ENCODE results near the gene PLXDC1. TPM values are rescaled to one million over a fixed set of nuclear protein-coding genes. Genes with fewer than 3 reads are reported as not detected.
"Not testable (repeated sequence)": the region's sequence is repeated elsewhere in the genome, so short reads cannot be mapped to it uniquely, and the experiment has no call there.

Gene PLXDC1
- total RNA-seq, 1 donor from 2014 or later = 19.7 TPM

- no peaks in the 10 kb centered on the region for H3K9me3 Mint-ChIP-seq (ENCODE audit: unreplicated experiment)
- DNase-seq (ENCODE audit: extremely low spot score, unreplicated experiment) = no peak
- no peak for TF ChIP-seq CTCF (IDR thresholded peaks at IDR 0.05)
- H3K4me3 Mint-ChIP-seq (ENCODE audit: unreplicated experiment) = peak overlapping the region; percentile 68
- peaks cover 4% of the 10 kb centered on the region for H3K27me3 Mint-ChIP-seq (ENCODE audit: unreplicated experiment)
- H3K36me3 Mint-ChIP-seq (ENCODE audit: unreplicated experiment) = no peaks in the 10 kb centered on the region
- H3K27ac Mint-ChIP-seq (ENCODE audit: unreplicated experiment) = no peak overlapping the region
- peaks cover 10% of the 10 kb centered on the region for H3K4me1 Mint-ChIP-seq (ENCODE audit: unreplicated experiment)
These were observed 124.4 kb downstream of the PLXDC1 start for GRCh38 chr17:39026980-39027451.

GRCh38 chr17:39026346-39026745 is 125.1 kb downstream of the PLXDC1 start:
- not testable (repeated sequence) for H3K4me3 Mint-ChIP-seq (ENCODE audit: unreplicated experiment); H3K9me3 Mint-ChIP-seq (ENCODE audit: unreplicated experiment); H3K27me3 Mint-ChIP-seq (ENCODE audit: unreplicated experiment); H3K4me1 Mint-ChIP-seq (ENCODE audit: unreplicated experiment); DNase-seq (ENCODE audit: extremely low spot score, unreplicated experiment); H3K27ac Mint-ChIP-seq (ENCODE audit: unreplicated experiment); H3K36me3 Mint-ChIP-seq (ENCODE audit: unreplicated experiment)

GRCh38 chr17:39022924-39023323 is 128.5 kb downstream of the PLXDC1 start:
- Mint-ChIP-seq H3K27ac (ENCODE audit: unreplicated experiment) (no peak overlapping the region), H3K4me3 (ENCODE audit: unreplicated experiment) (no peak overlapping the region), H3K36me3 (ENCODE audit: unreplicated experiment) (peaks cover 3% of the 10 kb centered on the region), H3K4me1 (ENCODE audit: unreplicated experiment) (peaks cover 10% of the 10 kb centered on the region), H3K27me3 (ENCODE audit: unreplicated experiment) (peaks cover 6% of the 10 kb centered on the region), H3K9me3 (ENCODE audit: unreplicated experiment) (no peaks in the 10 kb centered on the region)
- TF ChIP-seq CTCF (IDR thresholded peaks at IDR 0.05) = no peak
- no peak for DNase-seq (ENCODE audit: extremely low spot score, unreplicated experiment)

GRCh38 chr17:39020037-39020436 is 131.4 kb downstream of the PLXDC1 start:
- not testable (repeated sequence) for H3K4me1 Mint-ChIP-seq (ENCODE audit: unreplicated experiment); DNase-seq (ENCODE audit: extremely low spot score, unreplicated experiment); H3K4me3 Mint-ChIP-seq (ENCODE audit: unreplicated experiment); H3K9me3 Mint-ChIP-seq (ENCODE audit: unreplicated experiment); H3K27me3 Mint-ChIP-seq (ENCODE audit: unreplicated experiment); H3K36me3 Mint-ChIP-seq (ENCODE audit: unreplicated experiment); H3K27ac Mint-ChIP-seq (ENCODE audit: unreplicated experiment)

GRCh38 chr17:39018267-39019134 is 132.9 kb downstream of the PLXDC1 start:
- TF ChIP-seq CTCF (IDR thresholded peaks at IDR 0.05) = no peak
- H3K36me3 Mint-ChIP-seq (ENCODE audit: unreplicated experiment) = peaks cover 3% of the 10 kb centered on the region
- no peaks in the 10 kb centered on the region for H3K9me3 Mint-ChIP-seq (ENCODE audit: unreplicated experiment)
- peaks cover 10% of the 10 kb centered on the region for H3K4me1 Mint-ChIP-seq (ENCODE audit: unreplicated experiment)
- H3K27me3 Mint-ChIP-seq (ENCODE audit: unreplicated experiment) = peaks cover 2% of the 10 kb centered on the region
- no peak overlapping the region for H3K27ac Mint-ChIP-seq (ENCODE audit: unreplicated experiment)
- H3K4me3 Mint-ChIP-seq (ENCODE audit: unreplicated experiment) = no peak overlapping the region
- DNase-seq (ENCODE audit: extremely low spot score, unreplicated experiment) = no peak

All from osteocyte (in vitro differentiated cells).